GM18498 (cell line): ENCODE results near the gene TRIM63.
"Not testable (repeated sequence)": the region's sequence is repeated elsewhere in the genome, so short reads cannot be mapped to it uniquely, and the experiment has no call there.

Source experiments
- ATAC-seq: cut with Tn5 transposase; IDR thresholded peaks from one replicate; pipeline ENCODE4 v1.9.1; 2021; ENCODE audit warnings: mild to moderate bottlenecking, moderate library complexity; ENCODE audit not compliant: unreplicated experiment

The TRIM63 gene

GRCh38 chr1:26067432-26067911 lies at the start of gene TRIM63:
TRIM63 (minus strand) TSS chr1:26067630; CDS start chr1:26067494, 136 bp downstream.
- ATAC-seq: no peak

GRCh38 chr1:26114165-26114927 lies 46.9 kb upstream of the TRIM63 start:
- no peak for ATAC-seq

- no peak for ATAC-seq
Measured at GRCh38 chr1:26112407-26112775, 45.0 kb upstream of the TRIM63 start.

- peak; percentile 77 for ATAC-seq
Measured at GRCh38 chr1:26111530-26112406, 44.3 kb upstream of the TRIM63 start, which contains the start of gene PDIK1L. PDIK1L (plus strand) TSS chr1:26111824; CDS start chr1:26114309, 2,485 bp downstream.

- ATAC-seq: peak; percentile 44
Measured at GRCh38 chr1:26110731-26111529, 43.5 kb upstream of the TRIM63 start.

DNA sequence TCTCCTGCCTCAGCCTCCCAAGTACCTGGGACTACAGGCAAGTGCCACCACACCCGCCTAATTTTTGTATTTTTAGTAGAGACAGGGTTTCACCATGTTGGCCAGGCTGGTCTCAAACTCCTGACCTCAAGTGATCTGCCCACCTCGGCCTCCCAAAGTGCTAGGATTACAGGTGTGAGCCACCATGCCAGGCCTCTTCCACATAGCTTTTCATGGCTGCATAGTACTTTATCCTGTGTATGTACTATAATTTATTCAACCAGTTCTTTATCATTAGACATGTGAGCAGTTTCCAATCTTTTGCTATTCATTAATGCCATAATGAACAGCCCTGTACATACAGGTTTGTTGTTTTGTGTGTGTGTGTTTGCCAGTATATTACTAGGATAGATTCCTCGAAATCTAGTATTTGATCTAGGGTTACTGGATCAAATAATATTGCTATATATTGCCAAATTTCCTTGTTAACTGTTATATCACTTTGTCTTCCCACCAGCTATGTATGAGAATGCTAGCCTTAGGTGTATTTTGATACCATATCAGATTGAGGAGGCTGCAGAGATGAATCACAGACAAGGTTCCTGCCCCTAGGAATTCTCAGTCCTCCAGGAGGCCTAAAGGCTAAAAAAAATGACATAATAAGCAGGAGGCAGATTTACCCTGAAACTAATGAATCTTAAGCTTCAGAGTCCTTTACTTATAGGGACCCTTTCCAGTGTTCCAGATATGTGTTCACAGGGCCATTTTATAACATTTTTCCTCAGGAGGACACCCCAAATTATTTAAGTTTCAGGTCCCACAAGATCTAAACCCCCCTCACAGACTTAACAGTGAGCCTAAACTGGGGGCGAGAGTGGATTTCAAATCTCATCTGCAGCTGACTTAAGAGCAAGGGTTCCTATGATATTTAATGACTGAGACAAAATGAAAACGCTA lies 42.1 kb upstream of the TRIM63 start:
- ATAC-seq: no peak

DNA sequence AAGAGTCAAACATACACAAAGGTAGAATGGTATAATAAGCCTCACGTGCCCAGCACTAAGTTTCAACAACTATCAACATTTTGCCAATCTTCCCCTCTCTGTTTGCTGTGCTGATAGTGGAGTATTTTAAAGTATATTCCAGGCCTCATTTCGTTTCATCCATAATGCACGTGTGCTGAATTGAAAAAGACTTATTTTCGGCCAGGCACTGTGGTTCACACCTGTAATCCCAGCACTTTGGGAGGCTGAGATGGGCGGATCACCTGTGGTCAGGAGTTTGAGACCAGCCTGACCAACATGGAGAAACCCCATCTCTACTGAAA lies 37.8 kb upstream of the TRIM63 start:
- not testable (repeated sequence) for ATAC-seq

DNA sequence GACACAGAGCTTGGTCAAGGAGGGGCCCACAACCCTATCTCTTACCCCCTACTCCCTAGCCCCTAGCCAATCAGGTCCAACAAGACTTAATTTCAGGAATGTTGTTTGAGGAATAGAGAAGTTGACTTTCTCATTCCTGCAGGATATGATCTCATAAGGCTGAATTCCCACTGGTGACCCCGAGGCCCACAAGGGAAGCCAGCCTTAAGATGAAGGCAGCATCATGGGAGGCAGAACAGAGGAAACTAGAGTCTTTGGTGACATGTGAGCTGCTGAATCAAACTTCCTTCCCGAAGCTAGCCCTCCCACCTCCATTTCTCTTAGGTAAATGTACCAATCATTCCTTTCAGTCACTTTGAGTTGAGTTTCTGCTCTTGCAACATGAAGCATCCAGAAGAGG lies 35.1 kb upstream of the TRIM63 start:
- no peak for ATAC-seq

GRCh38 chr1:26102119-26102518 lies 34.7 kb upstream of the TRIM63 start:
- no peak for ATAC-seq

GRCh38 chr1:26100204-26100603 lies 32.8 kb upstream of the TRIM63 start:
- ATAC-seq: not testable (repeated sequence)

GRCh38 chr1:26099780-26100179 lies 32.4 kb upstream of the TRIM63 start:
- no peak for ATAC-seq

DNA sequence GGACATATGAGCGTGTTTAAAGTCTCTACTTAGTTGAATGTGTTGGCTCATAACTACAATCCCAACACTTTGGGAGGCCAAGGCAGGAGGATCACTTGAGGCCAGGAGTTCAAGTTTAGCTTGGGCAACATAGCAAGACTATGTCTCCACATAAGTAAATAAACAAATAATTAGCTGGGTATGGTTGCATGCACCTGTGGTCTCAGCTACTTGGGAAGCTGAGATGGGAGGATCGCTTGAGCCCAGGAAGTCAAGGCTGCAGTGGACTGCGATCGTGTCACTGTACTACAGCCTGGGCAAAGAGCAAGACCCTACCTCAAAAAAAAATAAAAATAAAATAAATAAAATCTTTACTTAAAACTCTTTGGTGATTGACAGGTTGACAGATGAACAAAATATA lies 31.2 kb upstream of the TRIM63 start:
- no peak for ATAC-seq

DNA sequence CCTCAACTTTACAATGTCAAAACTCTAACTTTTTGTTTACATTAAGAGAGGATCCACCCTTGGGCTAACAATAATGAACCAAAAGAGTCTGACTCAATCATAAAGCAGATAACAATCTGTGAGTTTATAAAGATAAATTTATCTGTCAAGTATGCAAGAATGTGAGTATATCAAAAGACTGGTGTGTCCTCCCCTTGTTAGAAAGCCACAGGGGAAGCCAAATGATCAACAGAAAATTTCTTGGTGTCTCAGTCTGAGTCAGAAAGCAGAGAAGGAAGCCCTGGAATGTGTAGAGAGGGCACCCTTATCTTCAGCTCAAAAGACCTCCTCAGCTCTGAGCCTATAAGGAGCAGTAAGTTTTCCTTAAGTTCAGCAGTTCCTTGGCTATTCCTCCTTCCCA lies 30.3 kb upstream of the TRIM63 start:
- no peak for ATAC-seq

DNA sequence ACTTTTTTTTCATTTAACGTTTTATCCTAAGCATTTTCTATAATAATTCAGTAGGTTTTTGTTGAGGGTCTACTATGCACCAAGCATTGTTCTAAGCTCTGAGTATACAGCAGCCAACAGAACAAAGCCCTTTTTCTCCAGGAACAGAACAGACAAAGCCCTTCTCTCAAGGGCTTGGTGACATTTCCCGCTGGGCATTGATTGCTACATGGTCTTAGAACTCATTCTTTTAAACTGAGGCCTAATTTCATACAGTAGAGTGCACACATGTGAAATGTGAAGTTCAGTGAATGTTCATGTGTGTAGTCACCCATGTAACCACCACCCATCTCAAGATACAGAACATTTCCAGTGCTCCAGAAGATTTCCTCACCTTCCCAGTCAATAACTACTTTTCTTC lies 29.0 kb upstream of the TRIM63 start:
- ATAC-seq: no peak

DNA sequence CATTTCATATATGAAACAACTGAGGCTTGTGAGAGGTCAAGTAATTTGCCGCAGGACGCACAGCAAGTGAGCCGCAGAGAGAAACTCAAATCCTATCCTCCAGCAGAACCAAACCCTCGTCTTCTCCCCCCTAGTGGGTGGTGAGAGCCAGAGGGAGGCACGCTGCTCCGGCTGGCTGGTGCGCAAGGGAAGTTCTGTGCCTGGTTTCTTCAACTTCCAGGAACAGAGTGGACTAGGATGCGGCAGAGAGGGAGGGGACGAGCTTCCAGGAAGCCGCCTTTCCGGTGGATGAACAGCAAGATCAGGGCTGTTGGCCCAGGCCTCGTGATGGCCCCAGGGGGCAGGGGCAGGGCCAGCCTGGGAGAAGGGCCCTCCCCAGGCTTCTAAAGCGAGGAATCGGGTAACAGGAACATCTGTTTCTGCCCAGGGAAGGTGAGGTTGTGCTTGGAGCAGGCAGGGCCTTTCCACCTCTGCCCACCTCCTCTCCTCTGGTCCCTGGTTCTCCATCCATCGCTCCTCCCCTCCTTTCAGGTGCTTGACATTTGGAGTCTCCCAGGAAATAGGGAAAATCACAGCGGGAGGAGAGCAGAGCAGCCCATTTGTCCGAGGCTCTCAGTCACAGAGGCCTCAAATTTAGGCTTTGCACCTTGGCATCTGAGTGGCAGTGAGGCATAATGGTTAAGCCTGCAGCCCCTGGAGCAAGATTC lies 27.4 kb upstream of the TRIM63 start:
- ATAC-seq: no peak

DNA sequence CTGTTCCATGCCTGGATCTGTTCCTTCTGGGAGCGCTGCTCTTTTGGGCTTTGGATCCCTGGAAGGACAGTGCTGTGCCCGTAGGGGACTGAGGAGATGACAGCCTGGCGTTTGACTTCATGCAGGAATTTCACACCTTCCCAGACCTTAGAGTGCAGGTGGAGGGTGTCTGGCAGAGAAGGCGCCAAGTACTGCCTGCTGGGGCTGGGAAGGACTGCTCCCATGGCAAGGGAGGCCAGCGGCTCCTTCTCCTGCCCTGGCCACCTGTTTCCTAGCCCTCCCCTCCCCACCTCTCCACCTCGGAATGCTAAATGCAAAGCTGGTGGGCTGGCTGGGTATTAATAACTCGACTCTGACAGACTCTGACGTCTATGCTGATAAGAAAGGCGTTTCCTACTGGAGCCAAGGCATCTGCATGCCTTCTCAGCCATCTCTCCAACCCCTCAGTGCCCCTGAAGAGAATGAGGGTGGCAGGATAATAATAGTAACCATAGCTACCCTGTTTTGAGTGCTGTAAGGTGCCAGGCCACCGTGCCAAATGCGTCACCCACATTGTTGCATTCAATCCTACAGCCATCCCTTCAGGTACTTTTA lies 26.7 kb upstream of the TRIM63 start:
- ATAC-seq: no peak

GRCh38 chr1:26093569-26093968 lies 26.1 kb upstream of the TRIM63 start:
- not testable (repeated sequence) for ATAC-seq

DNA sequence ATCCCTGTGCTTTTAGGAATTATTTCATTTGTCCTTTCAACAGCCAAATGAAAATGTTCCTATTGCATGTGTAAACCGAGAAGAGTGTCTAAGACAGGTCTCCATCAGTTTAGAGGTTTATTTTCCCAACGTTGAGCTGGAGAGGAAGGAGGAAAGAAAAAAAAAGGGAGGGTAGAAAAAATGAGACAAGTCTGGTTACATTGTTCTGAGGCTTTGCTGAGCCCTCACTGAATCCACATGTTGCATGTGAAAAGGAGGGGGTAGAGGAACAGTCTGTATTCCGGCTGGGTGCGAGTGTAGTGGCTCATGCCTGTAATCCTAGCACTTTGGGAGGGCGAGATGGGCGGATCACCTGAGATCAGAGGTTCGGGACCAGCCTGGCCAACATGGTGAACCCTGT lies 25.0 kb upstream of the TRIM63 start:
- no peak for ATAC-seq

DNA sequence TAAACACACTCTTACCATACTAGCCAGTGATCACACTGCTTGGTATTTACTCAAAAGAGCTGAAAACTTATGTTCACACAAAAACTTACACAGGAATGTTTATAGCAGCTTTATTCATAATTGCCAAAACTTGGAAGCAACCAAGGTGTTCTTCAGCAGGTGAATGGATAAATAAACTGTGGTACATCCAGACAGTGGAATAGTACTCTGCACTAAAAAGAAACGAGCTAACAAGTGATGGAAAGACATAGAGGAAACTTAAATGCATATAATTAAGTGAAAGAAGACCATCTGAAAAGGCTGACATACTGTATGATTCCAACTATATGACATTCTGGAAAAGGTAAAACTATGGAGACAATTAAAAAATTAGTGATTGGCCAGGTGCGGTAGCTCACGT lies 23.5 kb upstream of the TRIM63 start:
- no peak for ATAC-seq
